HG03103 (cell line): Measurements from ENCODE around the gene ZNF283.
"Not testable (repeated sequence)": the region's sequence is repeated elsewhere in the genome, so short reads cannot be mapped to it uniquely, and the experiment has no call there.

Source experiments
- ATAC-seq: cut with Tn5 transposase; IDR thresholded peaks from one replicate; pipeline ENCODE4 v1.9.1; 2021; ENCODE audit warnings: low read depth; ENCODE audit not compliant: unreplicated experiment

Gene ZNF283

GRCh38 chr19:43842007-43842406 is 14.9 kb downstream of the ZNF283 start:
- no peak for ATAC-seq

- no peak for ATAC-seq
Measured at GRCh38 chr19:43847246-43847645, 20.1 kb downstream of the ZNF283 start.

GRCh38 chr19:43847884-43848283 is 20.8 kb downstream of the ZNF283 start:
- no peak for ATAC-seq

GRCh38 chr19:43848821-43849220 is 21.7 kb downstream of the ZNF283 start:
- no peak for ATAC-seq

- no peak for ATAC-seq
Measured at GRCh38 chr19:43858174-43858573, 31.1 kb downstream of the ZNF283 start.

- ATAC-seq, result not testable (repeated sequence)
Measured at GRCh38 chr19:43866923-43867322, 39.8 kb downstream of the ZNF283 start.

- ATAC-seq, result no peak
Measured at GRCh38 chr19:43872547-43873336, 45.6 kb downstream of the ZNF283 start.

GRCh38 chr19:43880483-43880882 is 53.4 kb downstream of the ZNF283 start:
- ATAC-seq, result no peak

- no peak for ATAC-seq
Measured at GRCh38 chr19:43883864-43884263, 56.7 kb downstream of the ZNF283 start, which contains the start of gene ZNF404. TSS of gene ZNF404 (minus strand) at chr19:43883964.

- ATAC-seq, result no peak
Measured at GRCh38 chr19:43895727-43896308, 68.7 kb downstream of the ZNF283 start.
